K562 (cell line): ENCODE data around the gene RIMS3. TPM values are rescaled to one million over a fixed set of nuclear protein-coding genes. Genes with fewer than 3 reads are reported as not detected.
A peak's percentile ranks its signal among the peaks of the same experiment; 100 is the strongest.

ENCODE experiments used
- ATAC-seq: fragments of 200-7000 bp; cut with Tn5 transposase; 3 replicates; pipeline ENCODE4 v1.9.1; 2020; ENCODE audit warnings: moderate library complexity
- BruUV-seq: library from RNA; stranded (reverse); fragments of 400-500 nt; replicated peaks from 2 replicates; lab custom pipeline; 2021; lab: Mats Ljungman, UMichigan
- CTCF ChIA-PET: fragments of 300-600 bp; formaldehyde crosslinking; extraction: SDS; loops from one replicate; lab custom pipeline; 2021; ENCODE audit warnings: low intra/inter-chr PET ratio; lab: Yijun Ruan, JAX
- POLR2A ChIA-PET: fragments of 300-600, 350-650 bp; sonication (Branson Sonifier 250); formaldehyde crosslinking; extraction: SDS; loops from one replicate; lab custom pipeline; 2021; ENCODE audit warnings: antibody characterized with exemption, inconsistent platforms; lab: Yijun Ruan, JAX
- DNase-seq, 4 experiments: peaks; one replicate each; pipeline versions ENCODE4 v3.0.0 to v3.0.0-alpha.2; 2011 to 2018; ENCODE audit warnings: low spot score in 3 of 4, mixed read lengths in 3 of 4; ENCODE audit errors: extremely low read depth in 1 of 4
- FAIRE-seq: peaks from 2 replicates; lab custom pipeline; 2011; peaks lifted over from hg19 to GRCh38; lab: Jason Lieb, UNC
- H2AFZ ChIP-seq: 2 replicates; pipeline ENCODE4 v1.6.0; 2011; ENCODE audit warnings: low read depth, low read length, control low read depth, inconsistent platforms
- H3K27ac ChIP-seq: fragments of 200-600 bp; 3 replicates; pipeline ENCODE4 v1.8.0; 2011; ENCODE audit warnings: low read depth, mild to moderate bottlenecking, control low read depth, inconsistent platforms, low read length, moderate library complexity, mixed read lengths; ENCODE audit errors: extremely low read depth
- H3K27me3 ChIP-seq, 2 experiments: fragments of 300-600 bp in 1 of 2; 2 replicates in 1 of 2; 3 replicates in 1 of 2; pipeline versions ENCODE4 v1.6.0 to v1.8.0; 2011; ENCODE audit warnings: inconsistent platforms in 2 of 2, low read length in 2 of 2, mild to moderate bottlenecking in 1 of 2, mixed read lengths in 1 of 2, moderate library complexity in 1 of 2; ENCODE audit not compliant: control insufficient read depth in 2 of 2, insufficient read depth in 2 of 2
- H3K36me3 ChIP-seq: fragments of 300-600 bp; 3 replicates; pipeline ENCODE4 v1.8.0; 2011; ENCODE audit warnings: mild to moderate bottlenecking, low read length, inconsistent platforms; ENCODE audit not compliant: control insufficient read depth, insufficient read depth
- H3K4me1 ChIP-seq, 2 experiments: fragments of 200-600 bp in 1 of 2; replicated peaks in 1 of 2; 2 replicates in 1 of 2; 3 replicates in 1 of 2; pipeline versions ENCODE4 v1.5.1 to v1.8.0; 2011; ENCODE audit warnings: inconsistent platforms in 2 of 2, low read length in 2 of 2, mild to moderate bottlenecking in 1 of 2, mixed read lengths in 1 of 2, moderate library complexity in 1 of 2; ENCODE audit not compliant: control insufficient read depth in 2 of 2, insufficient read depth in 2 of 2
- H3K4me2 ChIP-seq: 2 replicates; pipeline ENCODE4 v1.6.1; 2011; ENCODE audit warnings: low read length, control low read depth, inconsistent platforms, mixed read lengths; ENCODE audit not compliant: insufficient read depth
- H3K4me3 ChIP-seq: fragments of 200-600 bp; sonication (generic), shearing (Covaris generic); 2 replicates; pipeline ENCODE4 v1.5.1; 2016; ENCODE audit warnings: control low read depth, inconsistent platforms
- H3K79me2 ChIP-seq: fragments of 200-600 bp; 3 replicates; pipeline ENCODE4 v1.8.0; 2011; ENCODE audit warnings: low read length, inconsistent platforms; ENCODE audit not compliant: control insufficient read depth, insufficient read depth
- H3K9ac ChIP-seq, 2 experiments: 2 replicates each; pipeline versions ENCODE4 v1.6.0 to v1.6.1; 2011; ENCODE audit warnings: low read depth in 2 of 2, low read length in 2 of 2, control low read depth in 1 of 2, inconsistent platforms in 1 of 2, mild to moderate bottlenecking in 1 of 2, mixed read lengths in 1 of 2; ENCODE audit not compliant: insufficient read depth in 1 of 2
- H3K9me1 ChIP-seq: one replicate; pipeline ENCODE4 v1.6.0; 2011; ENCODE audit warnings: inconsistent platforms, mild to moderate bottlenecking, low read length, moderate library complexity; ENCODE audit not compliant: control insufficient read depth, insufficient read depth
- H3K9me3 ChIP-seq: replicated peaks from 2 replicates; pipeline ENCODE4 v1.5.1; 2011; ENCODE audit warnings: low read depth, low read length, inconsistent platforms; ENCODE audit not compliant: control insufficient read depth, insufficient read depth
- H4K20me1 ChIP-seq: replicated peaks from 2 replicates; pipeline ENCODE4 v1.6.1; 2011; ENCODE audit warnings: low read length, inconsistent platforms, mixed read lengths; ENCODE audit not compliant: control insufficient read depth, insufficient read depth
- ADNP ChIP-seq: fragments of 200-800 bp; sonication (Bioruptor generic); IDR thresholded peaks from 2 replicates; pipeline ENCODE4 v1.6.1; 2016; ENCODE audit warnings: missing genetic modification characterization, missing compliant biosample characterization
- CTCF ChIP-seq, 3 experiments: IDR thresholded peaks in 2 of 3; conservative IDR thresholded peaks in 1 of 3; 2 replicates each; pipeline ENCODE4 v1.5.1; 2011 to 2012; ENCODE audit warnings: low read length in 3 of 3, mild to moderate bottlenecking in 3 of 3, control low read depth in 2 of 3, improper control_type of control experiment in 1 of 3, inconsistent platforms in 1 of 3, low read depth in 1 of 3, mixed read lengths in 1 of 3, moderate library complexity in 1 of 3; ENCODE audit not compliant: insufficient read depth in 2 of 3
- RAD21 ChIP-seq, 2 experiments: fragments of 250-450 bp in 1 of 2; fragments of 450-650 bp in 1 of 2; sonication (Bioruptor Pico) in 1 of 2; formaldehyde crosslinking in 1 of 2; IDR thresholded peaks in 1 of 2; conservative IDR thresholded peaks in 1 of 2; 2 replicates each; pipeline versions ENCODE4 v1.4.0 to v1.8.0; 2020 to 2022; ENCODE audit warnings: mild to moderate bottlenecking in 2 of 2, moderate library complexity in 1 of 2
- WGBS: fragments of 100-300 bp; shearing (Covaris generic); methylation state at CpG from one replicate; pipeline ENCODE4 v1.1.6; 2016; ENCODE audit warnings: low coverage, mixed read lengths; ENCODE audit not compliant: insufficient coverage; ENCODE audit errors: missing lambda C conversion rate; 5-methylcytosine and 5-hydroxymethylcytosine counted together
- in situ Hi-C: fragments of 300-500 bp; cut with MboI; formaldehyde crosslinking; loops from 4 replicates; pipeline ENCODE4 v1.15.0; 2018; ENCODE audit warnings: inconsistent platforms, mixed read lengths
- intact Hi-C: fragments of 100-400 bp; cut with micrococcal nuclease; formaldehyde crosslinking; loops from 2 replicates; pipeline ENCODE4 v1.14.2; 2022
- polyA plus RNA-seq, 8 experiments: library from polyadenylated mRNA; depleted of rRNA in 4 of 8; stranded (reverse) in 5 of 8; unstranded in 3 of 8; fragments of >200 nt; fragmentation: Nextera tagmentation in 2 of 8; fragmentation: Illumina TruSeq in 1 of 8; extraction: Ambion mirVana in 2 of 8; extraction: Trizol in 1 of 8; gene quantifications; 2 replicates each; pipeline versions ENCODE4 v1.2.1 to v1.2.3, GENCODE V29; 2011 to 2014; ENCODE audit warnings: inconsistent platforms in 1 of 8, missing spikeins in 1 of 8
- total RNA-seq, 7 experiments: library from RNA; depleted of rRNA in 6 of 7; stranded (reverse); fragments of >200 nt in 6 of 7; fragmentation: Illumina TruSeq in 2 of 7; extraction: Trizol in 2 of 7; gene quantifications; 2 replicates each; pipeline versions ENCODE4 v1.2.1 to v1.2.3, GENCODE V29; 2011 to 2021; ENCODE audit warnings: low replicate concordance in 1 of 7

The RIMS3 gene
- total and polyA plus RNA-seq, 9 of the 15 experiments (the other 6 are each of a cell fraction or from before 2014, with no cell fraction given), result 0.06 to 1.2 (median 0.59) TPM

- intact Hi-C loops, result no loop called here
- ATAC-seq (peak; percentile 76), FAIRE-seq (no peak), DNase-seq (peak in 1 of 4 experiments; percentile 30)
- in situ Hi-C loops, result no loop called here
- Histone ChIP-seq H4K20me1 (no peaks in the 10 kb centered on the region), H3K4me2 (no peak overlapping the region), H3K36me3 (no peaks in the 10 kb centered on the region), H3K27ac (no peak overlapping the region), H3K4me1 (0 out of 5 replicates have a peak, but pooled peaks cover 0 to 3% of the 10 kb centered on the region in 2 experiments), H3K9me1 (no peaks in the 10 kb centered on the region), H2AFZ (no peak overlapping the region), H3K9me3 (no peaks in the 10 kb centered on the region), H3K9ac (no peak overlapping the region), H3K27me3 (no peaks in the 10 kb centered on the region), H3K4me3 (no peak overlapping the region), H3K79me2 (no peaks in the 10 kb centered on the region)
- 30% methylated on average over 7 of the region's 7 CpGs for WGBS
- POLR2A ChIA-PET, result interaction anchor here (2.3 kb wide), 1 partner anchor 8 kb away, joined by 7 read pairs; no protein-coding TSS in a partner anchor
- peak in 1 of 2 experiments; percentile 36; a peak in 1 of 4 replicates for TF ChIP-seq RAD21 (CRISPR knock-in tag; conservative IDR thresholded peaks at IDR 0.05 in 1 of 2, IDR thresholded peaks at IDR 0.05 in 1 of 2)
- 0 out of 6 replicates have a peak, but pooled peaks of 1 of the 3 experiments have one; percentile 21 for TF ChIP-seq CTCF (IDR thresholded peaks at IDR 0.05 in 2 of 3, conservative IDR thresholded peaks at IDR 0.05 in 1 of 3; ENCODE audit: insufficient read depth in 2 of 3, low read depth in 1 of 3, low read length in 3 of 3)
- TF ChIP-seq ADNP (tag), result no peak
- no TSS peak for BruUV-seq
- CTCF ChIA-PET, result no interaction called here
Measured at GRCh38 chr1:40595623-40596022, 69.9 kb downstream of the RIMS3 start.
